ENCODE data around the gene DHX58. TPM values are rescaled to one million over a fixed set of nuclear protein-coding genes. Genes with fewer than 3 reads are reported as not detected.

DHX58 gene
- polyA plus RNA-seq, 4 donors: 11.4 to 33.8 (median 13.7) TPM

DNA sequence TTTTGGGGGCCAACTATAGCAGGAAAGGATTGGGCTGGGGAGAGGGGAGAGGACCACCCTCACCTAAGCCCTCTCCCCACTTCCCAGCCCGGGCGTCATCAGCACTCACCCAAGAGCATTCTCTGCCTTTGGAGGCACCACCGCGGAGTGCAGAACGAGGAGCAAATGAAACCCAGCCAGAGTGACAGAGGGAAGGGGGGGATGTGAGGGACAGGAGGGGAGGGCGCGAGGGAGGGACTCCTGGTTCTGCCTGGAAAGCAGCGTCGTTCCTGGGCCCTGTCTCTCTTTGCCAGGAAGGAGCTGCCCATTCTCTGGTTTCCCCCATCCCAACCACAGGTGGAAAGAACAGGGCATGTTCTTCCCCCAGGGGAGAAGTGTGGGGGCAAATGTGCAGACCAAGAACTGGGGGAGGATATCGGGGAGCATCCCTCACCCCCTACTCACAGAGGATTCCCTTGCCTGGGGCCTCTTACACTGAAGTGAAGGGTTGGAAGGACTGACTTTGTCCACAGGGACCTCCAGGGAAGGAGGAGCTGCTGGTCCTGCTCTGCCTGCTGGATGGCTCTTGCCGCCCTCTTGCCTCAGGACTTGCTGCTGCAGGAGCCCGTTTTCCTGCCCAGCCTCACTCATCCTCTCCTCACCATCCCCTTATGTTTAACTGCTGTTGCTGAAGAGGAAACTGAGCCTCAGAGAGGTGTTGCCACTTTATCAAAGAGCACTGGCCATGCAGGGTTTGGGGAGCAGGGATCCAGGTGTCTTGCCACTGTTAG is 58.6 kb downstream of the DHX58 start:
- no peak for DNase-seq
- Histone ChIP-seq H3K36me3 (ENCODE audit: control insufficient read depth in 3 of 3, insufficient read depth in 2 of 3, low read depth in 1 of 3, low read length in 3 of 3) (no peaks in the 10 kb centered on the region), H3K4me1 (ENCODE audit: control insufficient read depth in 3 of 3, insufficient read depth in 2 of 3, low read depth in 1 of 3, low read length in 2 of 3) (peaks cover 0 to 7% (median 0%) of the 10 kb centered on the region in 3 donors), H3K9me3 (ENCODE audit: control insufficient read depth in 2 of 2, insufficient read depth in 1 of 2, low read depth in 1 of 2, low read length in 1 of 2) (no peaks in the 10 kb centered on the region), H3K27ac (ENCODE audit: low read depth in 1 of 3, low read length in 2 of 3) (no peak overlapping the region), H3K4me3 (ENCODE audit: low read depth in 1 of 3, low read length in 3 of 3) (no peak overlapping the region), H3K27me3 (ENCODE audit: control insufficient read depth in 3 of 3, insufficient read depth in 3 of 3, low read length in 3 of 3) (peaks cover 0 to 44% (median 12%) of the 10 kb centered on the region in 3 donors)
- no peak for FAIRE-seq
- WGBS, 3 donors: 18 to 37% (median 28%) methylated on average over 11 to 12 of the region's 12 CpGs

- peaks cover 0 to 40% (median 12%) of the 10 kb centered on the region in 3 donors for H3K27me3 ChIP-seq (ENCODE audit: control insufficient read depth in 3 of 3, insufficient read depth in 3 of 3, low read length in 3 of 3)
- DNase-seq (no peak), FAIRE-seq (no peak)
- WGBS, 3 donors: 76 to 85% (median 77%) methylated on average over 6 of the region's 6 CpGs
- no peak overlapping the region for H3K27ac ChIP-seq (ENCODE audit: low read depth in 1 of 3, low read length in 2 of 3)
- H3K4me3 ChIP-seq (ENCODE audit: low read depth in 1 of 3, low read length in 3 of 3): no peak overlapping the region
- no peaks in the 10 kb centered on the region for H3K36me3 ChIP-seq (ENCODE audit: control insufficient read depth in 3 of 3, insufficient read depth in 2 of 3, low read depth in 1 of 3, low read length in 3 of 3)
- no peaks in the 10 kb centered on the region for H3K9me3 ChIP-seq (ENCODE audit: control insufficient read depth in 2 of 2, insufficient read depth in 1 of 2, low read depth in 1 of 2, low read length in 1 of 2)
- H3K4me1 ChIP-seq (ENCODE audit: control insufficient read depth in 3 of 3, insufficient read depth in 2 of 3, low read depth in 1 of 3, low read length in 2 of 3): peaks cover 0 to 7% (median 0%) of the 10 kb centered on the region in 3 donors
Observed at GRCh38 chr17:42052346-42052877, 60.1 kb downstream of the DHX58 start.

DNA sequence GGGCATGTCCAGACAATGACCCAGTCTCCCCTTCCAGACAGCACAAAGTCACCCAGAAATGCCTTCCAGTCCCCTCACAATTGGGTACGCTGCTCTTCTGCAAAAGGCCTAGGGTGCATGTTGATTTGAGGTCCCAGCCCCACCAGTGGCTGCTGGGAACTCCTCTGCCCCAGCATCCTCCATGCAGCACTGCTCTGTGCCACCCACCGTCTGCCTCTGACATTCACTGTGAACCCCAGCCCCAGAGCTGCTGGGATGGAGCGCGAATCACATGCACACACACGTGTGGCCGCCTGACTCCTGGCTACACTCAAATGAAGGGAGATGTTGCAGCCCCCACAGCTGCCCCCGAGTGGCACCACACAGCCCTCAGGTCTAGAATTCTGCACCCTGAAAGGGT is 60.9 kb downstream of the DHX58 start:
- Histone ChIP-seq H3K27me3 (ENCODE audit: control insufficient read depth in 3 of 3, insufficient read depth in 3 of 3, low read length in 3 of 3) (peaks cover 0 to 40% (median 9%) of the 10 kb centered on the region in 3 donors), H3K27ac (ENCODE audit: low read depth in 1 of 3, low read length in 2 of 3) (no peak overlapping the region), H3K9me3 (ENCODE audit: control insufficient read depth in 2 of 2, insufficient read depth in 1 of 2, low read depth in 1 of 2, low read length in 1 of 2) (no peaks in the 10 kb centered on the region), H3K4me3 (ENCODE audit: low read depth in 1 of 3, low read length in 3 of 3) (no peak overlapping the region), H3K36me3 (ENCODE audit: control insufficient read depth in 3 of 3, insufficient read depth in 2 of 3, low read depth in 1 of 3, low read length in 3 of 3) (no peaks in the 10 kb centered on the region), H3K4me1 (ENCODE audit: control insufficient read depth in 3 of 3, insufficient read depth in 2 of 3, low read depth in 1 of 3, low read length in 2 of 3) (peaks cover 0 to 7% (median 0%) of the 10 kb centered on the region in 3 donors)
- FAIRE-seq (no peak), DNase-seq (no peak)
- WGBS, 3 donors: 87 to 90% (median 88%) methylated on average over 7 of the region's 7 CpGs

Other genes starting within 250 kb of the DHX58 start
- gene KLHL11, start 247.3 kb downstream of the DHX58 start, polyA plus RNA-seq: 1 to 10 TPM in 2 of 4 donors, not detected in 2; 1.7 to 5.1 TPM
- 10 to 100 TPM; 44.0 to 84.9 (median 54.4) TPM for gene ACLY, start 193.8 kb downstream of the DHX58 start, polyA plus RNA-seq
- under 1 TPM in 2 of 4 donors, not detected in 2; 0.28 to 0.50 TPM for gene ODAD4, start 182.1 kb downstream of the DHX58 start, polyA plus RNA-seq
- gene CNP, start 145.9 kb downstream of the DHX58 start, polyA plus RNA-seq: 10 to 100 TPM; 13.2 to 38.9 (median 28.4) TPM
- 10 to 100 TPM; 70.0 to 91.2 (median 74.7) TPM for gene DNAJC7, start 95.3 kb downstream of the DHX58 start, polyA plus RNA-seq
- 10 to 100 TPM; 21.1 to 38.8 (median 26.1) TPM for gene NKIRAS2, start 92.6 kb downstream of the DHX58 start, polyA plus RNA-seq
- gene C17orf113, start 62.1 kb downstream of the DHX58 start, polyA plus RNA-seq: 1 to 10 TPM in 1 of 4 donors, under 1 TPM in 3; 0.22 to 3.4 (median 0.52) TPM
- gene ZNF385C, start 14.2 kb downstream of the DHX58 start, polyA plus RNA-seq: 1 to 10 TPM in 1 of 4 donors, under 1 TPM in 1, not detected in 2; 0.31 to 2.3 TPM
- gene KAT2A, start 8.7 kb upstream of the DHX58 start, polyA plus RNA-seq: 10 to 100 TPM in 3 of 4 donors, 1 to 10 TPM in 1; 8.6 to 40.1 (median 26.2) TPM
- gene HSPB9, start 10.1 kb upstream of the DHX58 start, polyA plus RNA-seq: under 1 TPM in 2 of 4 donors, not detected in 2; 0.04 to 0.37 TPM
- 100 to 1,000 TPM; 177 to 211 (median 199) TPM for gene RAB5C, start 42.3 kb upstream of the DHX58 start, polyA plus RNA-seq
- gene KCNH4, start 68.4 kb upstream of the DHX58 start, polyA plus RNA-seq: under 1 TPM in 2 of 4 donors, not detected in 2; 0.18 to 0.22 TPM
- gene HCRT, start 72.7 kb upstream of the DHX58 start, polyA plus RNA-seq: not detected
- 10 to 100 TPM; 10.5 to 35.1 (median 20.3) TPM for gene GHDC, start 81.8 kb upstream of the DHX58 start, polyA plus RNA-seq
- gene STAT5B, start 163.7 kb upstream of the DHX58 start, polyA plus RNA-seq: 10 to 100 TPM; 13.4 to 53.6 (median 20.1) TPM
- gene STAT5A, start 175.8 kb upstream of the DHX58 start, polyA plus RNA-seq: 10 to 100 TPM in 3 of 4 donors, 1 to 10 TPM in 1; 2.7 to 18.3 (median 12.1) TPM

Measured in small intestine (tissue), 7 donors.